Ishikawa (cell line): Measurements from ENCODE around the gene ROBO3.

Experiments
- CEBPB ChIP-seq: IDR thresholded peaks from 2 replicates; pipeline ENCODE4 v1.6.1; 2012
- CREB1 ChIP-seq: IDR thresholded peaks from 2 replicates; pipeline ENCODE4 v1.6.1; 2012; ENCODE audit warnings: low read depth
- EP300 ChIP-seq: IDR thresholded peaks from 2 replicates; pipeline ENCODE4 v1.6.1; 2012; ENCODE audit warnings: borderline replicate concordance
- FOXM1 ChIP-seq: IDR thresholded peaks from 2 replicates; pipeline ENCODE4 v1.6.1; 2012; ENCODE audit warnings: low read depth, borderline replicate concordance
- RAD21 ChIP-seq: IDR thresholded peaks from 2 replicates; pipeline ENCODE4 v1.6.1; 2012; ENCODE audit warnings: low read depth
- TAF1 ChIP-seq: IDR thresholded peaks from 2 replicates; pipeline ENCODE4 v1.6.1; 2012; ENCODE audit warnings: low read depth, mild to moderate bottlenecking

GRCh38 chr11:124886978-124887666 is 21.9 kb downstream of the ROBO3 start:
- TF ChIP-seq CREB1: no peak
- TF ChIP-seq FOXM1: no peak
- TF ChIP-seq TAF1: no peak
- TF ChIP-seq EP300: no peak
- no peak for TF ChIP-seq CEBPB
- TF ChIP-seq RAD21: no peak
